ENCODE results near the gene MYO1D. TPM values are rescaled to one million over a fixed set of nuclear protein-coding genes. Genes with fewer than 3 reads are reported as not detected.
A peak's percentile ranks its signal among the peaks of the same experiment; 100 is the strongest.

Gene MYO1D
- total and polyA plus RNA-seq, 2 of the 13 experiments (the other 11 are each of a cell fraction or from before 2014, with no cell fraction given), result 13.2 to 17.3 TPM

DNA sequence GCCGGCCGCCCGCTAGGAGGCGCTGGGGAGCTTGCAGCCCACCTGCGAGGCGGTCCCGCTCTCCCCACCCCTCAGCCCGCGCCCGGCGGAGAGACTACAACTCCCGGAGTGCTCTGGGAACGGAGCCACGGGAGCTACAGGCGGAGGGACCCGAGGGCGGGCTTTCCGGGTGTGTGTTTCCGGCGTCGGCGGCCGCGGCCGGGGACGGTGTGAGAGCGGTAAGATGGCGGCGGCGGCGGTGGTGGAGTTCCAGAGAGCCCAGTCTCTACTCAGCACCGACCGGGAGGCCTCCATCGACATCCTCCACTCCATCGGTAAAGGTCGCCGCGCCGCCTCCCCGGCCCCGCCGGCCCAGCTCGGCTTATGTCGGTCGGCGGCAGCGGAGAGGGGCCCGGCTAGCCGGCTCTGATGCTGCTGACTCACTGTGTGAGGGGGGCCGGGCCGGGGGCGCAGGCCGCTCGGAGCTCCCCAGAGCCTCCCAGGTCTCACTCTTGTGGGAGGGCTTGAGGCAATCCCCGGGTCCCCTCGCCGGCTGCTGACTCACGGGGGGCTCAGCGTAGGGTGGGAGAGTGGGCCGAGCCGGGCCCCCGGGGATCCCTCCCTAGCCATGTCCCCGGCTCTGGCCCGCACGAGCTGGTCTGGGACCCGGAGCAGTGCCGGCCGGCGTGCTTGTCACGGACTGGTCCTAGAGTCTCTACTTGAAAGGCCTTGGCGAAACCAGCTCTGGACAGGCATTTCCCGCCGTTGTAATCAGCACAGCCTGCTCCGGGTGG is 432.4 kb downstream of the MYO1D start, which contains the start of gene PSMD11 (continued):
- TF ChIP-seq, protein P1, sequence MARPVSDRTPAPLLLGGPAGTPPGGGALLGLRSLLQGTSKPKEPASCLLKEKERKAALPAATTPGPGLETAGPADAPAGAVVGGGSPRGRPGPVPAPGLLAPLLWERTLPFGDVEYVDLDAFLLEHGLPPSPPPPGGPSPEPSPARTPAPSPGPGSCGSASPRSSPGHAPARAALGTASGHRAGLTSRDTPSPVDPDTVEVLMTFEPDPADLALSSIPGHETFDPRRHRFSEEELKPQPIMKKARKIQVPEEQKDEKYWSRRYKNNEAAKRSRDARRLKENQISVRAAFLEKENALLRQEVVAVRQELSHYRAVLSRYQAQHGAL (CRISPR knock-in tag; IDR thresholded peaks at IDR 0.05; ENCODE audit: not compliant biosample characterization), result no peak
- no peak for TF ChIP-seq MIXL1 (CRISPR knock-in tag; IDR thresholded peaks at IDR 0.05)
- TF ChIP-seq ZNF589 (CRISPR knock-in tag; conservative IDR thresholded peaks at IDR 0.05), result no peak
- TF ChIP-seq ZNF629 (CRISPR knock-in tag; conservative IDR thresholded peaks at IDR 0.05), result no peak
- no peak for TF ChIP-seq MTA3 (CRISPR knock-in tag; IDR thresholded peaks at IDR 0.05)
- TF ChIP-seq, protein P2, sequence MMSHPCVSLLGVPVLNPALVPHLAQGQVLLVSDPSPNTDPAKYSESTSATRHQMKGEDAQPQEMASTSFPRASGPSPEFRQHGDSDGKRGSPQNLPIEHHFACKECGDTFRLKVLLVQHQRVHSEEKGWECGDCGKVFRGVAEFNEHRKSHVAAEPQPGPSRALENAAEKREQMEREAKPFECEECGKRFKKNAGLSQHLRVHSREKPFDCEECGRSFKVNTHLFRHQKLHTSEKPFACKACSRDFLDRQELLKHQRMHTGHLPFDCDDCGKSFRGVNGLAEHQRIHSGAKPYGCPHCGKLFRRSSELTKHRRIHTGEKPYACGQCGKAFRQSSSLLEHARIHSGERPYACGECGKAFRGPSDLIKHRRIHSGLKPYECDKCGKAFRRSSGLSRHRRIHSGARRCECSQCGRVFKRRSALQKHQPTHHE (CRISPR knock-in tag; IDR thresholded peaks at IDR 0.05; ENCODE audit: borderline replicate concordance), result peak; percentile 73; the same call in 1 of the 2 replicates
- no peak for TF ChIP-seq MATR3 (CRISPR knock-in tag; IDR thresholded peaks at IDR 0.05)
- TF ChIP-seq ZFAT (CRISPR knock-in tag; conservative IDR thresholded peaks at IDR 0.05), result no peak
- TF ChIP-seq SP1 (IDR thresholded peaks at IDR 0.05), result no peak
- TF ChIP-seq SP1 (CRISPR knock-in tag; IDR thresholded peaks at IDR 0.05), result peak; percentile 84
- no peak for TF ChIP-seq POLR2AphosphoS2 (IDR thresholded peaks at IDR 0.05; ENCODE audit: low read depth, low read length)
- TF ChIP-seq, protein P3, sequence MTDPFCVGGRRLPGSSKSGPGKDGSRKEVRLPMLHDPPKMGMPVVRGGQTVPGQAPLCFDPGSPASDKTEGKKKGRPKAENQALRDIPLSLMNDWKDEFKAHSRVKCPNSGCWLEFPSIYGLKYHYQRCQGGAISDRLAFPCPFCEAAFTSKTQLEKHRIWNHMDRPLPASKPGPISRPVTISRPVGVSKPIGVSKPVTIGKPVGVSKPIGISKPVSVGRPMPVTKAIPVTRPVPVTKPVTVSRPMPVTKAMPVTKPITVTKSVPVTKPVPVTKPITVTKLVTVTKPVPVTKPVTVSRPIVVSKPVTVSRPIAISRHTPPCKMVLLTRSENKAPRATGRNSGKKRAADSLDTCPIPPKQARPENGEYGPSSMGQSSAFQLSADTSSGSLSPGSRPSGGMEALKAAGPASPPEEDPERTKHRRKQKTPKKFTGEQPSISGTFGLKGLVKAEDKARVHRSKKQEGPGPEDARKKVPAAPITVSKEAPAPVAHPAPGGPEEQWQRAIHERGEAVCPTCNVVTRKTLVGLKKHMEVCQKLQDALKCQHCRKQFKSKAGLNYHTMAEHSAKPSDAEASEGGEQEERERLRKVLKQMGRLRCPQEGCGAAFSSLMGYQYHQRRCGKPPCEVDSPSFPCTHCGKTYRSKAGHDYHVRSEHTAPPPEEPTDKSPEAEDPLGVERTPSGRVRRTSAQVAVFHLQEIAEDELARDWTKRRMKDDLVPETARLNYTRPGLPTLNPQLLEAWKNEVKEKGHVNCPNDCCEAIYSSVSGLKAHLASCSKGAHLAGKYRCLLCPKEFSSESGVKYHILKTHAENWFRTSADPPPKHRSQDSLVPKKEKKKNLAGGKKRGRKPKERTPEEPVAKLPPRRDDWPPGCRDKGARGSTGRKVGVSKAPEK (CRISPR knock-in tag; IDR thresholded peaks at IDR 0.05; ENCODE audit: borderline replicate concordance), result no peak
- no peak for TF ChIP-seq ZNF841 (CRISPR knock-in tag; IDR thresholded peaks at IDR 0.05; ENCODE audit: borderline replicate concordance)
- peak; percentile 76 for TF ChIP-seq PHF20 (CRISPR knock-in tag; IDR thresholded peaks at IDR 0.05)
- no peak for TF ChIP-seq SCMH1 (CRISPR knock-in tag; IDR thresholded peaks at IDR 0.05; ENCODE audit: borderline replicate concordance)
- TF ChIP-seq ZNF672 (CRISPR knock-in tag; IDR thresholded peaks at IDR 0.05), result no peak
- TF ChIP-seq, protein P4, sequence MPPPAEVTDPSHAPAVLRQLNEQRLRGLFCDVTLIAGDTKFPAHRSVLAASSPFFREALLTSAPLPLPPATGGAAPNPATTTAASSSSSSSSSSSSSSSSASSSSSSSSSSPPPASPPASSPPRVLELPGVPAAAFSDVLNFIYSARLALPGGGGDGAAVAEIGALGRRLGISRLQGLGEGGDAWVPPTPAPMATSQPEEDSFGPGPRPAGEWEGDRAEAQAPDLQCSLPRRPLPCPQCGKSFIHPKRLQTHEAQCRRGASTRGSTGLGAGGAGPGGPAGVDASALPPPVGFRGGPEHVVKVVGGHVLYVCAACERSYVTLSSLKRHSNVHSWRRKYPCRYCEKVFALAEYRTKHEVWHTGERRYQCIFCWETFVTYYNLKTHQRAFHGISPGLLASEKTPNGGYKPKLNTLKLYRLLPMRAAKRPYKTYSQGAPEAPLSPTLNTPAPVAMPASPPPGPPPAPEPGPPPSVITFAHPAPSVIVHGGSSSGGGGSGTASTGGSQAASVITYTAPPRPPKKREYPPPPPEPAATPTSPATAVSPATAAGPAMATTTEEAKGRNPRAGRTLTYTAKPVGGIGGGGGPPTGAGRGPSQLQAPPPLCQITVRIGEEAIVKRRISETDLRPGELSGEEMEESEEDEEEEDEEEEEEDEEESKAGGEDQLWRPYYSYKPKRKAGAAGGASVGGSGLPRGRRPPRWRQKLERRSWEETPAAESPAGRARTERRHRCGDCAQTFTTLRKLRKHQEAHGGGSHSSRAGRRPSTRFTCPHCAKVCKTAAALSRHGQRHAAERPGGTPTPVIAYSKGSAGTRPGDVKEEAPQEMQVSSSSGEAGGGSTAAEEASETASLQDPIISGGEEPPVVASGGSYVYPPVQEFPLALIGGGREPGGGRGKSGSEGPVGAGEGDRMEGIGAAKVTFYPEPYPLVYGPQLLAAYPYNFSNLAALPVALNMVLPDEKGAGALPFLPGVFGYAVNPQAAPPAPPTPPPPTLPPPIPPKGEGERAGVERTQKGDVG (CRISPR knock-in tag; IDR thresholded peaks at IDR 0.05; ENCODE audit: borderline replicate concordance), result no peak
- TF ChIP-seq ETV6 (CRISPR knock-in tag; conservative IDR thresholded peaks at IDR 0.05), result no peak
- TF ChIP-seq, protein P5, sequence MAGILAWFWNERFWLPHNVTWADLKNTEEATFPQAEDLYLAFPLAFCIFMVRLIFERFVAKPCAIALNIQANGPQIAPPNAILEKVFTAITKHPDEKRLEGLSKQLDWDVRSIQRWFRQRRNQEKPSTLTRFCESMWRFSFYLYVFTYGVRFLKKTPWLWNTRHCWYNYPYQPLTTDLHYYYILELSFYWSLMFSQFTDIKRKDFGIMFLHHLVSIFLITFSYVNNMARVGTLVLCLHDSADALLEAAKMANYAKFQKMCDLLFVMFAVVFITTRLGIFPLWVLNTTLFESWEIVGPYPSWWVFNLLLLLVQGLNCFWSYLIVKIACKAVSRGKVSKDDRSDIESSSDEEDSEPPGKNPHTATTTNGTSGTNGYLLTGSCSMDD (CRISPR knock-in tag; IDR thresholded peaks at IDR 0.05), result no peak
- TF ChIP-seq AHR (CRISPR knock-in tag; IDR thresholded peaks at IDR 0.05), result no peak
- TF ChIP-seq TRIM24 (CRISPR knock-in tag; IDR thresholded peaks at IDR 0.05), result no peak

Data from HepG2 (cell line).